ENCODE measurements around the gene HES3.

HES3 gene

DNA sequence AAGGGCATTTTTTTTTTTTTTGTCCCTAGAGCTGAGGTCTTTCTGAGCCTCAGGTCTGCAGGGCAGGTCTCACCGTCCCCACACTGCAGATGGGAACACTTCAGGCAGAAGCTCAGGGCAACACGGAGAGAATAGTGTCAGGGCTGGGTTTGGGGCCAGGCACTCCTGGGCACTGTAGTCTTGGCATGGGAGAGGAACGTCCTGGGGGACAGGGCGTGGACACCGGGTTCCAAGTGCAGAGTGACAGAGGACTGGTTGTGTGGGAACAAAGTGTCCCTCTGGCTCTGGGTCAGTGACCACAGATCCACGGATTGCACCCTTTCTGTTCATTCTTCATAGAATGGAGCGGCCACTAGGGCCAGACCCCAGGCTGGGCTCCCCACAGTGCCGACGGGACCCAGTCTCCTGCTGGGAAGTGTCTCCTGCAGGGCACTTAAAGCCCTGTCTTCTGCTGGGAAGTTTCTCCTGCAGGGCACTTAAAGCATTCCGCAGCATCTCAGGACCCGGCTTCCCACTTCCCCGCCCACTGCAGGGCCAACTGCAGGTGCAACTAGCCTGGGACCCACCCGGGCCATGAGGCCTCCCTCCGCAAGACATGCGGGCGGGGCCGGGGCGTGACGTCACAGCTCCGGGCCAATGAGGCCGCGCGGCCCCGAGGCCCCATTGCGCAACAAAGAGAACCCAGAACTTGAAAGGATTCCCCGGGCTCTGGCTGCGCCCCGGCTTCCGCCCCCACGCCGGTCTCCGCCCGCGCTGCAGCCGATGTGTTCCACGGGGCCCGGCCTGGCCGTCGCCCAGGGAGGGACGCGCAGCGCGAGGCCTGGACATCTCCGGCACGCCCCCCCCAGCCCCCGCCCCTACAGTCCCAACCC, 15.7 kb downstream of the HES3 start:
- Mint-ChIP-seq H3K27me3 (peaks cover 47 to 56% of the 10 kb centered on the region in 2 donors), H3K27ac (peak overlapping the region; percentile 9), H3K36me3 (peaks cover 0 to 2% of the 10 kb centered on the region in 2 donors), H3K9me3 (no peaks in the 10 kb centered on the region), H3K4me1 (peaks cover 5 to 16% of the 10 kb centered on the region in 2 donors), H3K4me3 (peak overlapping the region; percentile 55 to 63)
- ATAC-seq (replicated peaks) = peak; percentile 63 to 66
- DNase-seq = peak; percentile 36

GRCh38 chr1:6260433-6260934, 16.5 kb downstream of the HES3 start:
- ATAC-seq (replicated peaks) (peak; percentile 32 to 36), DNase-seq (no peak)
- Mint-ChIP-seq H3K27ac (no peak overlapping the region), H3K4me1 (peaks cover 5 to 16% of the 10 kb centered on the region in 2 donors), H3K9me3 (no peaks in the 10 kb centered on the region), H3K36me3 (peaks cover 0 to 2% of the 10 kb centered on the region in 2 donors), H3K4me3 (peak overlapping the region in 1 of 2 donors; percentile 63), H3K27me3 (peaks cover 47 to 56% of the 10 kb centered on the region in 2 donors)

- H3K27ac Mint-ChIP-seq = no peak within 1 kb of the TSS
- H3K4me3 Mint-ChIP-seq = peak within 1 kb of the TSS; percentile 63 to 69
- H3K27me3 Mint-ChIP-seq = peaks cover 47 to 56% of the 10 kb centered on the region in 2 donors
- H3K9me3 Mint-ChIP-seq = no peaks in the 10 kb centered on the region
- DNase-seq (no peak), ATAC-seq (replicated peaks) (peak; percentile 68 to 71)
- peaks cover 0 to 2% of the 10 kb centered on the region in 2 donors for H3K36me3 Mint-ChIP-seq
- peaks cover 5 to 16% of the 10 kb centered on the region in 2 donors for H3K4me1 Mint-ChIP-seq
Observed at GRCh38 chr1:6260961-6261614, 17.1 kb downstream of the HES3 start, which contains the start of gene GPR153. Gene GPR153, minus strand, starts transcription at chr1:6261098. Its CDS starts 6,193 bp downstream, at chr1:6254905.

DNA sequence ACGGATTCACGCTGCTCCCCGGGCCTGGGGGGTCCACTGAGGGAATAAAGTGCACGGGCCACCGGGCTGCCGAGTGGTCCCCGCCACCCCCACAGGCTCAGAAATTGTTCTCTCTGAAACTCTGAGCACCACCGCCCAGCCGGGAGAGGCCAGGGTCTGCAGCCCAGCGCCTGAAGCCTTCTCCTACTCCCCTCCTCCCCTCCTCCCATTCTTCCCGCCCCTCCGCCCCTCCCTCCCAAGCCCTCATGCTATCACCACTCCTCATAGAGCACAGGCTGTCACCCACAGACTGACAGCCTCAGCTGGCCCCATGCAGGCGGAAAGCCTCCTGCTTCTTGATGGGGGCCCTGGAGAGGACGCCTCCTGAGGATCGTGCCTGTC, 17.6 kb downstream of the HES3 start:
- no peak overlapping the region for H3K27ac Mint-ChIP-seq
- peak overlapping the region; percentile 61 to 69 for H3K4me3 Mint-ChIP-seq
- DNase-seq (no peak), ATAC-seq (replicated peaks) (no peak)
- no peaks in the 10 kb centered on the region for H3K9me3 Mint-ChIP-seq
- H3K36me3 Mint-ChIP-seq = peaks cover 0 to 2% of the 10 kb centered on the region in 2 donors
- peaks cover 47 to 55% of the 10 kb centered on the region in 2 donors for H3K27me3 Mint-ChIP-seq
- peaks cover 5 to 16% of the 10 kb centered on the region in 2 donors for H3K4me1 Mint-ChIP-seq

- Mint-ChIP-seq H3K9me3 (no peaks in the 10 kb centered on the region), H3K27me3 (peaks cover 35 to 44% of the 10 kb centered on the region in 2 donors), H3K4me3 (no peak overlapping the region), H3K4me1 (peaks cover 5 to 16% of the 10 kb centered on the region in 2 donors), H3K27ac (no peak overlapping the region), H3K36me3 (peaks cover 0 to 2% of the 10 kb centered on the region in 2 donors)
- DNase-seq (no peak), ATAC-seq (replicated peaks) (no peak)
Observed at GRCh38 chr1:6262555-6263420, 18.8 kb downstream of the HES3 start.

DNA sequence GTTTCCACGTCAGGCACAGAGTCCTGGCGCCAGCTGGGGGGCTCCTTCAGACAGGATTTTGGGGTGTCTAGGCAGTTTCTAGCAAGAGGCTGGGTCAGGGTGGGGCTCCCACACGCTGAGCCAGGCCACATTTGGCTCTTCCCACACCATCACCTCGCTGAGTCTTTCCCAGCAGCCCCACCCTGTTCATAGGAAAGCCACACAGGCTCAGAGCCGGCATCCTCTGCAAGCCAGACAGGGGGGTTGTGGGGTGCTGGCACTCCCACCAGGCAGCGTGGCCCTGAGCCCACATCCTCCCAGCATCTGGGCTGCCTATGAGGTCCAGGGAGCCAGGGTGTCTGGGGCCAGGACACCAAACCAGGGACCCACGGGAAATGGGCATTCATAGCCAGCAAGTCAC, 19.7 kb downstream of the HES3 start:
- no peak for ATAC-seq (replicated peaks)
- Mint-ChIP-seq H3K4me3 (no peak overlapping the region), H3K27ac (no peak overlapping the region), H3K27me3 (peaks cover 27 to 34% of the 10 kb centered on the region in 2 donors), H3K4me1 (peaks cover 5 to 16% of the 10 kb centered on the region in 2 donors), H3K36me3 (peaks cover 0 to 2% of the 10 kb centered on the region in 2 donors), H3K9me3 (no peaks in the 10 kb centered on the region)
- DNase-seq = no peak

GRCh38 chr1:6265151-6265550, 21.2 kb downstream of the HES3 start:
- Mint-ChIP-seq H3K4me3 (no peak overlapping the region), H3K4me1 (peaks cover 2 to 8% of the 10 kb centered on the region in 2 donors), H3K27me3 (peaks cover 17 to 22% of the 10 kb centered on the region in 2 donors), H3K36me3 (peaks cover 0 to 2% of the 10 kb centered on the region in 2 donors), H3K9me3 (no peaks in the 10 kb centered on the region), H3K27ac (no peak overlapping the region)
- ATAC-seq (replicated peaks) (no peak), DNase-seq (no peak)

DNA sequence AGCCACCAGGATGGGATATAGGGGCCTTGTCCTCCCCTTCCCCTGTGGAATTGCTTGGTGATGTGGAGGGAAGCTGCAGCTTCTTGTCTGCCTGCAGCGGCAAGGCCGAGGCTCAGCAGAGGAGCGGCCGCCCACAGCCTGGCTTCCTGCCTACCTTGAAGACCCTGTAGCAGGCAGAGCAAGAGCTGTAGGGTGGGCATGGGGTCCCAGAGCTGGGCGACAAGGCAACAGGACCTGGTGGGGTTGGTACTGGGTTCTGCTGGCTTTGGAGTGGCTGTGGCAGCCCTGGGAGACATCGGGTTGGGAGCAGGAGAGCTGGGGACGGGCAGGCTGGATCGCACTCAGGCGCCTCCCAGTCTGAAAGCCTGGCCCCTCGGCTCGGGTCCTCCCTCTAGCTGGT, 22.7 kb downstream of the HES3 start:
- Mint-ChIP-seq H3K4me1 (peaks cover 2 to 4% of the 10 kb centered on the region in 2 donors), H3K9me3 (no peaks in the 10 kb centered on the region), H3K27ac (no peak overlapping the region), H3K27me3 (peaks cover 13 to 17% of the 10 kb centered on the region in 2 donors), H3K36me3 (peaks cover 0 to 2% of the 10 kb centered on the region in 2 donors), H3K4me3 (no peak overlapping the region)
- ATAC-seq (replicated peaks) = no peak
- no peak for DNase-seq

- Mint-ChIP-seq H3K4me3 (no peak overlapping the region), H3K27ac (no peak overlapping the region), H3K36me3 (peaks cover 0 to 2% of the 10 kb centered on the region in 2 donors), H3K9me3 (no peaks in the 10 kb centered on the region), H3K27me3 (peaks cover 5 to 8% of the 10 kb centered on the region in 2 donors), H3K4me1 (no peaks in the 10 kb centered on the region)
- ATAC-seq (replicated peaks) (no peak), DNase-seq (no peak)
Observed at GRCh38 chr1:6267686-6268322, 23.8 kb downstream of the HES3 start.

GRCh38 chr1:6268415-6268814, 24.4 kb downstream of the HES3 start:
- Mint-ChIP-seq H3K4me3 (no peak overlapping the region), H3K27me3 (peaks cover 3 to 5% of the 10 kb centered on the region in 2 donors), H3K27ac (no peak overlapping the region), H3K9me3 (no peaks in the 10 kb centered on the region), H3K4me1 (no peaks in the 10 kb centered on the region), H3K36me3 (peaks cover 0 to 3% of the 10 kb centered on the region in 2 donors)
- DNase-seq (no peak), ATAC-seq (replicated peaks) (no peak)

DNA sequence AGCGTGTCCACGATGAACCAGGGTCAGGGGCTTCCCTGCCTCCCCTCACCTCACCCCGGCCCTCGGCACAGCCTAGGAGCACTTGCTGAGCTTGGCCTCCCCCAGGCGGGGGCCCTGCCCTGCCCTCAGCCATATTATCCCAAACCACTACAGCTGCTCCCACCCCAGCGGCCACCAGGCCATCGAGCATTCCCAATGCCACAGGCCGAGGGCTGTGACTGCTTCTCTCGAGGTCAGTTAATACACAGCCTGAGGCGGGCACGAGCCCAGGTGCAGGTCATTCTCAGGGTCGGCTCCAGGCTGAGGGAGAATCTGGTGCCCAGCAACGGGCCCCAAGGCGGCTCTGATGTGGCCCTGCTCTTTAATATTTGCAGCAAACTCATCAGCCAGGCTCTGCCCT, 25.3 kb downstream of the HES3 start:
- Mint-ChIP-seq H3K27me3 (no peaks in the 10 kb centered on the region), H3K4me1 (no peaks in the 10 kb centered on the region)

DNA sequence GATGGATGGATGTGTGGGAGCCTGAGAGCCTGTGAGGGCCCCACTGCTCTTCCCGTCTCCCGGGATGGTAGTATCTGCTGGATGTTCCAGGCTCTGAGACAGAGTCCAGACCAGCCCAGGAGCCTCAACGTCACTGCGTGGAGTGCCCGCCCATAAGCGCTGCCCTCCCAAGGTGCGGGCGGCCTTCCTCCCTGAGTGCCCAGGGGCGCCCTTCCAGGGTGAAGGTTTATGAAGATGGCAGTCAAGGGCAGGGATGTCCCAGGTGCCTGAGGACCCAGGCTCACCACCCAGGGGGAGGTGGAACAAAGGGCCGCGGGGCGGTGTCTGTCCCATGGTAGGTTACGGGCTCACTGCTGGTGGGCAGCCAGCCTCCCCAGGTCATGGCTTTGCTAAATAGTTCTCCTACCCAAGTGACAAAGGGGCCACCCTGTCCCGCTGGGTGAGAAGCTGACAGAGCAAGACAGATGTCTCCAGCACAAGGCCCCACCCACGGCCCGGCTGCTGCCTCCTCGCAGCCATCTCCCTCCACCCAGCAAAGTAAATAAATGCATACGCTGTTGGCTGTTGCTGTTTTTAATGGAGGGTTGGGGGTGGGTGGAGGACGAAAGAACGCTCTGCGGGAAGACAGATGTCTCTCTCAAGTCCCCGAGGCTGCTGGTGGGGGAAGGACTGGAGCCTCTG, 25.9 kb downstream of the HES3 start:
- DNase-seq = no peak
- Mint-ChIP-seq H3K27me3 (no peaks in the 10 kb centered on the region), H3K4me3 (no peak overlapping the region), H3K36me3 (peaks cover 0 to 2% of the 10 kb centered on the region in 2 donors), H3K9me3 (no peaks in the 10 kb centered on the region), H3K27ac (no peak overlapping the region), H3K4me1 (no peaks in the 10 kb centered on the region)
- ATAC-seq (replicated peaks) = no peak

More for the DNA sequence above, 25.3 kb downstream of the HES3 start:
- Mint-ChIP-seq H3K27ac (no peak overlapping the region), H3K4me3 (no peak overlapping the region), H3K36me3 (peaks cover 0 to 2% of the 10 kb centered on the region in 2 donors), H3K9me3 (no peaks in the 10 kb centered on the region)
- DNase-seq (no peak), ATAC-seq (replicated peaks) (no peak)

GRCh38 chr1:6270401-6270800, 26.4 kb downstream of the HES3 start:
- Mint-ChIP-seq H3K36me3 (peaks cover 0 to 2% of the 10 kb centered on the region in 2 donors), H3K27ac (no peak overlapping the region), H3K4me3 (no peak overlapping the region), H3K27me3 (no peaks in the 10 kb centered on the region), H3K9me3 (no peaks in the 10 kb centered on the region), H3K4me1 (no peaks in the 10 kb centered on the region)
- DNase-seq (no peak), ATAC-seq (replicated peaks) (no peak)
